ENCODE data around the gene RTL5. TPM values are rescaled to one million over a fixed set of nuclear protein-coding genes. Genes with fewer than 3 reads are reported as not detected.

RTL5 gene
- total RNA-seq, 1 experiment from 2014 or later: 2.5 TPM

- TF ChIP-seq CEBPB (IDR thresholded peaks at IDR 0.05; ENCODE audit: low read depth) (no peak), EZH2phosphoT487 (IDR thresholded peaks at IDR 0.05; ENCODE audit: borderline replicate concordance) (no peak), CBX3 (IDR thresholded peaks at IDR 0.05; ENCODE audit: low read depth) (no peak), FOSL1 (IDR thresholded peaks at IDR 0.05; ENCODE audit: low read depth) (no peak)
- Histone ChIP-seq H3K9me3 (ENCODE audit: control insufficient read depth in 1 of 2, insufficient read depth in 1 of 2, low read depth in 1 of 2, low read length in 2 of 2) (no peaks in the 10 kb centered on the region), H3K79me2 (ENCODE audit: insufficient read depth, low read length) (no peaks in the 10 kb centered on the region), H3K4me3 (replicated peaks in 1 of 2; ENCODE audit: low read depth in 1 of 2, low read length in 2 of 2) (no peak overlapping the region), H3K4me1 (ENCODE audit: control insufficient read depth in 1 of 2, insufficient read depth in 2 of 2, low read length in 2 of 2) (0 out of 4 replicates have a peak, but pooled peaks cover 0 to 6% of the 10 kb centered on the region in 2 experiments), H2AFZ (ENCODE audit: low read depth, low read length, poor library complexity, severe bottlenecking) (no peak overlapping the region), H3K9ac (ENCODE audit: low read length) (no peak overlapping the region), H4K20me1 (ENCODE audit: insufficient read depth) (no peaks in the 10 kb centered on the region), H3K4me2 (ENCODE audit: low read length) (no peak overlapping the region), H3K27me3 (ENCODE audit: insufficient read depth, low read length) (no peaks in the 10 kb centered on the region), H3K27ac (ENCODE audit: low read depth, low read length) (no peak overlapping the region), H3K9me2 (ENCODE audit: insufficient read depth) (no peaks in the 10 kb centered on the region), H3K36me3 (ENCODE audit: control insufficient read depth in 1 of 2, insufficient read depth in 2 of 2, low read length in 2 of 2) (no peaks in the 10 kb centered on the region)
- POLR2A ChIA-PET: no interaction called here
- BruUV-seq (replicated peaks): no TSS peak
- CTCF ChIA-PET: interaction anchor here (1.1 kb wide), 1 partner anchor 104 kb away, joined by 3 read pairs; no protein-coding TSS in a partner anchor
- ATAC-seq: no peak
- RAD21 ChIA-PET (ENCODE audit: low non-redundant PET in 1 of 2, low total read pairs in 2 of 2, uncharacterized antibody in 2 of 2, unreplicated experiment in 2 of 2): no interaction called here
- intact Hi-C loops (cut with micrococcal nuclease): loop anchor here (10.0 kb wide), 1 partner anchor 249 kb away; no protein-coding TSS in a partner anchor
- DNase-seq (ENCODE audit: low read depth, low spot score): no peak
Observed at GRCh38 chrX:72123471-72124185, 8.1 kb downstream of the RTL5 start.

- Histone ChIP-seq H4K20me1 (ENCODE audit: insufficient read depth) (no peaks in the 10 kb centered on the region), H3K9ac (ENCODE audit: low read length) (no peak overlapping the region), H3K9me2 (ENCODE audit: insufficient read depth) (no peaks in the 10 kb centered on the region), H3K36me3 (ENCODE audit: control insufficient read depth in 1 of 2, insufficient read depth in 2 of 2, low read length in 2 of 2) (no peaks in the 10 kb centered on the region), H3K4me2 (ENCODE audit: low read length) (no peak overlapping the region), H3K79me2 (ENCODE audit: insufficient read depth, low read length) (no peaks in the 10 kb centered on the region), H3K27ac (ENCODE audit: low read depth, low read length) (no peak overlapping the region), H3K27me3 (ENCODE audit: insufficient read depth, low read length) (no peaks in the 10 kb centered on the region), H3K9me3 (ENCODE audit: control insufficient read depth in 1 of 2, insufficient read depth in 1 of 2, low read depth in 1 of 2, low read length in 2 of 2) (no peaks in the 10 kb centered on the region), H3K4me1 (ENCODE audit: control insufficient read depth in 1 of 2, insufficient read depth in 2 of 2, low read length in 2 of 2) (0 out of 4 replicates have a peak, but pooled peaks cover 0 to 6% of the 10 kb centered on the region in 2 experiments), H3K4me3 (replicated peaks in 1 of 2; ENCODE audit: low read depth in 1 of 2, low read length in 2 of 2) (no peak overlapping the region), H2AFZ (ENCODE audit: low read depth, low read length, poor library complexity, severe bottlenecking) (no peak overlapping the region)
- ChIA-PET POLR2A (no interaction called here), RAD21 (ENCODE audit: low non-redundant PET in 1 of 2, low total read pairs in 2 of 2, uncharacterized antibody in 2 of 2, unreplicated experiment in 2 of 2) (no interaction called here), CTCF (no interaction called here)
- no peak for DNase-seq (ENCODE audit: low read depth, low spot score)
- ATAC-seq: no peak
- intact Hi-C loops (cut with micrococcal nuclease): loop anchor here (10.0 kb wide), 1 partner anchor 248 kb away; no protein-coding TSS in a partner anchor
- no TSS peak for BruUV-seq (replicated peaks)
- TF ChIP-seq JUND (IDR thresholded peaks at IDR 0.05) (no peak), SRF (IDR thresholded peaks at IDR 0.05; ENCODE audit: low read depth) (no peak), ZNF274 (IDR thresholded peaks at IDR 0.05; ENCODE audit: low read depth, low read length) (no peak), ZBTB33 (IDR thresholded peaks at IDR 0.05; ENCODE audit: extremely low read depth, insufficient replicate concordance, low read length) (no peak), CEBPB (IDR thresholded peaks at IDR 0.05; ENCODE audit: low read depth) (no peak), EGR1 (IDR thresholded peaks at IDR 0.05; ENCODE audit: low read depth) (no peak), ELF1 (IDR thresholded peaks at IDR 0.05; ENCODE audit: borderline replicate concordance, low read depth) (no peak), MAX (IDR thresholded peaks at IDR 0.05) (no peak), YY1 (IDR thresholded peaks at IDR 0.05; ENCODE audit: extremely low read depth, insufficient replicate concordance, low read depth, low read length) (no peak), RAD21 (IDR thresholded peaks at IDR 0.05; ENCODE audit: low read depth) (no peak)
Observed at GRCh38 chrX:72122621-72123337, 8.9 kb downstream of the RTL5 start.

Measured in HCT116 (cell line).